HCT116 (cell line): ENCODE measurements around the gene OGG1. TPM values are rescaled to one million over a fixed set of nuclear protein-coding genes. Genes with fewer than 3 reads are reported as not detected.

Experiments used
- ATAC-seq: fragments of 200-7000 bp; cut with Tn5 transposase; 2 replicates; pipeline ENCODE4 v1.9.1; 2020; ENCODE audit warnings: mild to moderate bottlenecking, moderate library complexity
- BruUV-seq: library from RNA; stranded (reverse); fragments of 400-500 nt; replicated peaks from 2 replicates; lab custom pipeline; 2021; lab: Mats Ljungman, UMichigan
- CTCF ChIA-PET: fragments of 300-600 bp; sonication (Branson Sonifier 250); formaldehyde crosslinking; loops from one replicate; lab custom pipeline; 2021; ENCODE audit warnings: antibody characterized with exemption; lab: Charles Lee
- POLR2A ChIA-PET: fragments of 300-600, 350-600 bp; sonication (Branson Sonifier 250); formaldehyde crosslinking; loops from one replicate; lab custom pipeline; 2021; ENCODE audit warnings: antibody characterized with exemption; lab: Charles Lee
- RAD21 ChIA-PET, 2 experiments: fragments of 300-600 bp; sonication (Branson Sonifier 250); formaldehyde crosslinking; loops; one replicate each; lab custom pipeline; 2023; ENCODE audit warnings: low total read pairs in 2 of 2; ENCODE audit not compliant: uncharacterized antibody in 2 of 2, unreplicated experiment in 2 of 2, low non-redundant PET in 1 of 2; lab: Charles Lee
- DNase-seq: peaks from one replicate; pipeline ENCODE4 v3.0.0-alpha.2; 2010; ENCODE audit warnings: low read depth, low spot score
- H2AFZ ChIP-seq: fragments of 200-600 bp; shearing (Covaris generic), sonication (generic); 2 replicates; pipeline ENCODE4 v1.6.1; 2017; ENCODE audit warnings: low read depth, mixed run types, mixed read lengths, antibody characterized with exemption, low read length; ENCODE audit not compliant: poor library complexity, severe bottlenecking
- H3K27ac ChIP-seq: 2 replicates; pipeline ENCODE4 v1.5.1; 2012; ENCODE audit warnings: low read depth, low read length
- H3K27me3 ChIP-seq: fragments of 200-600 bp; sonication (generic); 2 replicates; pipeline ENCODE4 v1.6.1; 2016; ENCODE audit warnings: mixed run types, low read length, mixed read lengths; ENCODE audit not compliant: insufficient read depth
- H3K36me3 ChIP-seq, 2 experiments: fragments of 200-500 bp in 1 of 2; fragments of 200-600 bp in 1 of 2; sonication (Bioruptor generic) in 1 of 2; sonication (generic) in 1 of 2; 2 replicates each; pipeline versions ENCODE4 v1.5.1 to v1.6.1; 2014 to 2016; ENCODE audit warnings: low read length in 2 of 2, inconsistent platforms in 1 of 2, mixed read lengths in 1 of 2, mixed run types in 1 of 2; ENCODE audit not compliant: insufficient read depth in 2 of 2, control insufficient read depth in 1 of 2
- H3K4me1 ChIP-seq, 2 experiments: fragments of 200-600 bp in 1 of 2; sonication (generic) in 1 of 2; 2 replicates each; pipeline versions ENCODE4 v1.5.1 to v1.6.1; 2012 to 2017; ENCODE audit warnings: low read length in 2 of 2, inconsistent platforms in 1 of 2, mild to moderate bottlenecking in 1 of 2, mixed read lengths in 1 of 2, mixed run types in 1 of 2, moderate library complexity in 1 of 2; ENCODE audit not compliant: insufficient read depth in 2 of 2, control insufficient read depth in 1 of 2
- H3K4me2 ChIP-seq: fragments of 200-600 bp; sonication (generic); 2 replicates; pipeline ENCODE4 v1.6.1; 2017; ENCODE audit warnings: mixed run types, low read length, mixed read lengths
- H3K4me3 ChIP-seq, 2 experiments: fragments of 200-600 bp in 1 of 2; sonication (generic) in 1 of 2; replicated peaks in 1 of 2; 2 replicates each; pipeline ENCODE4 v1.5.1; 2011 to 2016; ENCODE audit warnings: low read length in 2 of 2, control low read depth in 1 of 2, low read depth in 1 of 2, mild to moderate bottlenecking in 1 of 2, mixed read lengths in 1 of 2, mixed run types in 1 of 2
- H3K79me2 ChIP-seq: fragments of 200-600 bp; sonication (generic); 2 replicates; pipeline ENCODE4 v1.6.1; 2017; ENCODE audit warnings: mild to moderate bottlenecking, mixed run types, low read length, moderate library complexity, mixed read lengths; ENCODE audit not compliant: insufficient read depth
- H3K9ac ChIP-seq: fragments of 200-600 bp; sonication (generic); 2 replicates; pipeline ENCODE4 v1.6.1; 2016; ENCODE audit warnings: low read length, mixed read lengths
- H3K9me2 ChIP-seq: fragments of 200-600 bp; sonication (generic), shearing (Covaris generic); 2 replicates; pipeline ENCODE4 v1.6.1; 2017; ENCODE audit warnings: mixed run types, mild to moderate bottlenecking, moderate library complexity; ENCODE audit not compliant: insufficient read depth
- H3K9me3 ChIP-seq, 2 experiments: fragments of 200-500 bp in 1 of 2; fragments of 200-600 bp in 1 of 2; sonication (Bioruptor generic) in 1 of 2; sonication (generic) in 1 of 2; 2 replicates each; pipeline ENCODE4 v1.6.1; 2014 to 2017; ENCODE audit warnings: low read length in 2 of 2, mixed read lengths in 2 of 2, inconsistent platforms in 1 of 2, low read depth in 1 of 2, mild to moderate bottlenecking in 1 of 2, mixed run types in 1 of 2, moderate library complexity in 1 of 2; ENCODE audit not compliant: control insufficient read depth in 1 of 2, insufficient read depth in 1 of 2
- H4K20me1 ChIP-seq: fragments of 200-600 bp; sonication (generic), shearing (Covaris generic); 2 replicates; pipeline ENCODE4 v1.6.1; 2017; ENCODE audit warnings: mixed run types, mild to moderate bottlenecking, moderate library complexity; ENCODE audit not compliant: insufficient read depth
- ATF3 ChIP-seq: IDR thresholded peaks from 2 replicates; pipeline ENCODE4 v1.6.1; 2012
- CBX3 ChIP-seq: IDR thresholded peaks from 2 replicates; pipeline ENCODE4 v1.6.1; 2012; ENCODE audit warnings: low read depth
- CEBPB ChIP-seq: IDR thresholded peaks from 2 replicates; pipeline ENCODE4 v1.6.1; 2012; ENCODE audit warnings: low read depth
- CTCF ChIP-seq, 3 experiments: fragments of 200-600 bp in 1 of 3; sonication (generic) in 1 of 3; IDR thresholded peaks in 2 of 3; conservative IDR thresholded peaks in 1 of 3; 2 replicates each; pipeline ENCODE4 v1.5.1; 2012 to 2017; ENCODE audit warnings: low read depth in 2 of 3, low read length in 2 of 3, antibody characterized with exemption in 1 of 3, borderline replicate concordance in 1 of 3, control low read depth in 1 of 3, mild to moderate bottlenecking in 1 of 3, mixed read lengths in 1 of 3, mixed run types in 1 of 3, moderate library complexity in 1 of 3; ENCODE audit not compliant: insufficient read depth in 1 of 3
- EGR1 ChIP-seq: IDR thresholded peaks from 2 replicates; pipeline ENCODE4 v1.6.1; 2012; ENCODE audit warnings: low read depth
- EZH2 ChIP-seq: fragments of 200-600 bp; sonication (generic); IDR thresholded peaks from 2 replicates; pipeline ENCODE4 v1.6.1; 2017; ENCODE audit warnings: antibody characterized with exemption, mixed run types
- EZH2phosphoT487 ChIP-seq: fragments of 200-600 bp; IDR thresholded peaks from 2 replicates; pipeline ENCODE4 v1.6.1; 2018; ENCODE audit warnings: antibody characterized with exemption, borderline replicate concordance
- FOSL1 ChIP-seq: IDR thresholded peaks from 2 replicates; pipeline ENCODE4 v1.6.1; 2012; ENCODE audit warnings: low read depth
- JUND ChIP-seq: IDR thresholded peaks from 2 replicates; pipeline ENCODE4 v1.6.1; 2012
- MAX ChIP-seq: IDR thresholded peaks from 2 replicates; pipeline ENCODE4 v1.6.1; 2012
- POLR2A ChIP-seq: IDR thresholded peaks from 2 replicates; pipeline ENCODE4 v1.7.0; 2011; ENCODE audit warnings: borderline replicate concordance; ENCODE audit not compliant: insufficient read depth, insufficient read length; ENCODE audit errors: extremely low read depth
- POLR2AphosphoS5 ChIP-seq: IDR thresholded peaks from 2 replicates; pipeline ENCODE4 v1.6.1; 2011; ENCODE audit warnings: mild to moderate bottlenecking, low read depth, low read length, moderate library complexity
- REST ChIP-seq: IDR thresholded peaks from 2 replicates; pipeline ENCODE4 v1.6.1; 2012; ENCODE audit warnings: low read depth
- SIN3A ChIP-seq: IDR thresholded peaks from 2 replicates; pipeline ENCODE4 v1.6.1; 2012; ENCODE audit warnings: low read depth
- TCF7L2 ChIP-seq: IDR thresholded peaks from 2 replicates; pipeline ENCODE4 v1.7.0; 2011; ENCODE audit warnings: borderline replicate concordance, inconsistent platforms; ENCODE audit not compliant: insufficient read depth, insufficient read length; ENCODE audit errors: extremely low read depth
- YY1 ChIP-seq: IDR thresholded peaks from 2 replicates; pipeline ENCODE4 v1.6.1; 2011; ENCODE audit warnings: low read length, low read depth, moderate library complexity, mild to moderate bottlenecking; ENCODE audit not compliant: insufficient replicate concordance; ENCODE audit errors: extremely low read depth
- ZFX ChIP-seq: fragments of 450-650 bp; IDR thresholded peaks from 2 replicates; pipeline ENCODE4 v1.6.1; 2017
- ZNF274 ChIP-seq: fragments of 200-500 bp; sonication (Bioruptor generic); IDR thresholded peaks from 2 replicates; pipeline ENCODE4 v1.6.1; 2014; ENCODE audit warnings: mild to moderate bottlenecking, low read depth, low read length, inconsistent platforms
- intact Hi-C: fragments of 100-400 bp; cut with micrococcal nuclease; formaldehyde crosslinking; loops from 2 replicates; pipeline ENCODE4 v1.10.0; 2022
- total RNA-seq: library from RNA; stranded (reverse); gene quantifications from one replicate; pipeline ENCODE4 v1.2.1, GENCODE V29; 2021; ENCODE audit not compliant: unreplicated experiment

Gene OGG1
- total RNA-seq, 1 experiment from 2014 or later, result 16.3 TPM

- TF ChIP-seq CTCF (IDR thresholded peaks at IDR 0.05 in 2 of 3, conservative IDR thresholded peaks at IDR 0.05 in 1 of 3; ENCODE audit: borderline replicate concordance in 1 of 3, insufficient read depth in 1 of 3, low read depth in 2 of 3, low read length in 2 of 3) (no peak), CBX3 (no peak), YY1 (no peak), FOSL1 (no peak), POLR2A (no peak), EZH2 (no peak), SIN3A (no peak), JUND (no peak), CEBPB (no peak), EGR1 (no peak), EZH2phosphoT487 (no peak)
Observed at GRCh38 chr3:9747267-9747666, 2.5 kb upstream of the OGG1 start (continued).

- Histone ChIP-seq H2AFZ (no peak overlapping the region), H3K27me3 (no peaks in the 10 kb centered on the region), H3K4me1 (peaks cover 8 to 18% of the 10 kb centered on the region in 2 experiments), H3K9me3 (no peaks in the 10 kb centered on the region), H3K4me2 (no peak overlapping the region), H3K9me2 (no peaks in the 10 kb centered on the region), H3K79me2 (peaks cover 8% of the 10 kb centered on the region), H3K27ac (no peak overlapping the region), H4K20me1 (no peaks in the 10 kb centered on the region), H3K4me3 (no peak overlapping the region), H3K9ac (no peak overlapping the region), H3K36me3 (peaks cover 42 to 58% of the 10 kb centered on the region in 2 experiments)
- DNase-seq, result no peak
- BruUV-seq, result no TSS peak
- ATAC-seq, result no peak
- ChIA-PET RAD21 (no interaction called here), CTCF (no interaction called here), POLR2A (no interaction called here)
- intact Hi-C loops, result no loop called here
- TF ChIP-seq ZFX (no peak), EZH2 (no peak), FOSL1 (no peak), REST (no peak), CTCF (IDR thresholded peaks at IDR 0.05 in 2 of 3, conservative IDR thresholded peaks at IDR 0.05 in 1 of 3; ENCODE audit: borderline replicate concordance in 1 of 3, insufficient read depth in 1 of 3, low read depth in 2 of 3, low read length in 2 of 3) (no peak), EZH2phosphoT487 (no peak), JUND (no peak), MAX (no peak), CEBPB (no peak), TCF7L2 (no peak), POLR2AphosphoS5 (no peak), CBX3 (no peak), ZNF274 (no peak), ATF3 (no peak)
Observed at GRCh38 chr3:9748031-9748430, 1.7 kb upstream of the OGG1 start.
